HEK293T (cell line): ENCODE data around the gene TMEM72.

Experiments used
- CTCF ChIA-PET: fragments of 350-600 bp; formaldehyde crosslinking; extraction: SDS; loops from one replicate; lab custom pipeline; 2021; ENCODE audit warnings: antibody characterized with exemption, inconsistent platforms; lab: Yijun Ruan, JAX
- POLR2A ChIA-PET: fragments of 350-600 bp; formaldehyde crosslinking; extraction: SDS; loops from one replicate; lab custom pipeline; 2020; ENCODE audit warnings: antibody characterized with exemption, inconsistent platforms; lab: Yijun Ruan, JAX
- DNase-seq: peaks from one replicate; pipeline ENCODE4 v3.0.0; 2012; ENCODE audit warnings: mixed read lengths; ENCODE audit errors: extremely low spot score
- ARNT ChIP-seq: fragments of 450-650 bp; IDR thresholded peaks from 2 replicates; pipeline ENCODE4 v1.6.1; 2017; ENCODE audit warnings: mild to moderate bottlenecking
- BHLHE40 ChIP-seq: fragments of 450-650 bp; IDR thresholded peaks from 2 replicates; pipeline ENCODE4 v1.6.1; 2016; ENCODE audit warnings: mild to moderate bottlenecking, moderate library complexity, borderline replicate concordance
- CTBP1 ChIP-seq: fragments of 450-650 bp; IDR thresholded peaks from 2 replicates; pipeline ENCODE4 v1.6.1; 2016; ENCODE audit warnings: borderline replicate concordance
- ELF4 ChIP-seq: fragments of 450-650 bp; IDR thresholded peaks from 2 replicates; pipeline ENCODE4 v1.6.1; 2017; ENCODE audit warnings: antibody characterized with exemption
- FOXA1 ChIP-seq: fragments of 450-650 bp; IDR thresholded peaks from 2 replicates; pipeline ENCODE4 v1.6.1; 2016; ENCODE audit warnings: mild to moderate bottlenecking
- FOXK2 ChIP-seq: fragments of 450-650 bp; IDR thresholded peaks from 2 replicates; pipeline ENCODE4 v1.6.1; 2016; ENCODE audit warnings: mild to moderate bottlenecking
- FOXM1 ChIP-seq: fragments of 450-650 bp; IDR thresholded peaks from 2 replicates; pipeline ENCODE4 v1.6.1; 2017; ENCODE audit warnings: mild to moderate bottlenecking, borderline replicate concordance
- HDGF ChIP-seq: fragments of 450-650 bp; IDR thresholded peaks from 2 replicates; pipeline ENCODE4 v1.6.1; 2017; ENCODE audit warnings: antibody characterized with exemption, borderline replicate concordance
- L3MBTL2 ChIP-seq: fragments of 450-650 bp; conservative IDR thresholded peaks from 2 replicates; pipeline ENCODE4 v1.6.1; 2016; ENCODE audit warnings: mild to moderate bottlenecking
- LEF1 ChIP-seq: fragments of 450-650 bp; IDR thresholded peaks from 2 replicates; pipeline ENCODE4 v1.6.1; 2017; ENCODE audit warnings: mild to moderate bottlenecking, borderline replicate concordance
- NFRKB ChIP-seq: fragments of 450-650 bp; IDR thresholded peaks from 2 replicates; pipeline ENCODE4 v1.6.1; 2016; ENCODE audit warnings: mild to moderate bottlenecking, moderate library complexity
- PKNOX1 ChIP-seq: fragments of 450-650 bp; IDR thresholded peaks from 2 replicates; pipeline ENCODE4 v1.6.1; 2016
- SP1 ChIP-seq: fragments of 450-650 bp; IDR thresholded peaks from 2 replicates; pipeline ENCODE4 v1.6.1; 2017
- SUZ12 ChIP-seq: fragments of 450-650 bp; IDR thresholded peaks from 2 replicates; pipeline ENCODE4 v1.6.1; 2016; ENCODE audit warnings: mild to moderate bottlenecking
- TARDBP ChIP-seq: fragments of 450-650 bp; IDR thresholded peaks from 2 replicates; pipeline ENCODE4 v1.6.1; 2016
- ZNF384 ChIP-seq: fragments of 450-650 bp; IDR thresholded peaks from 2 replicates; pipeline ENCODE4 v1.6.1; 2016

TMEM72 gene

GRCh38 chr10:44952779-44953231 lies 41.7 kb downstream of the TMEM72 start:
- DNase-seq = no peak
- ChIA-PET CTCF (no interaction called here), POLR2A (interaction anchor here (1.5 kb wide), 1 partner anchor 26 kb away, joined by 3 read pairs; the partner anchor contains the start of gene DEPP1)
- TF ChIP-seq FOXK2 = no peak
- TF ChIP-seq NFRKB = no peak
- no peak for TF ChIP-seq FOXA1
- no peak for TF ChIP-seq SUZ12
- TF ChIP-seq CTBP1 = no peak
- no peak for TF ChIP-seq FOXM1
- TF ChIP-seq LEF1 = no peak
- no peak for TF ChIP-seq BHLHE40
- TF ChIP-seq PKNOX1 = no peak

- TF ChIP-seq ELF4 = no peak
- no peak for TF ChIP-seq CTBP1
- TF ChIP-seq SP1 = no peak
- TF ChIP-seq TARDBP = no peak
- no peak for TF ChIP-seq SUZ12
- no peak for TF ChIP-seq HDGF
- no peak for TF ChIP-seq BHLHE40
- TF ChIP-seq FOXK2 = no peak
- no peak for TF ChIP-seq PKNOX1
- no peak for TF ChIP-seq ARNT
- TF ChIP-seq FOXM1 = no peak
- no peak for TF ChIP-seq FOXA1
- CTCF ChIA-PET = interaction anchor here (1.2 kb wide), 1 partner anchor 21 kb away, joined by 4 read pairs; no protein-coding TSS in a partner anchor
- POLR2A ChIA-PET = interaction anchor here (1.5 kb wide), 1 partner anchor 25 kb away, joined by 3 read pairs; the partner anchor contains the start of gene DEPP1
- DNase-seq = no peak
Measured at GRCh38 chr10:44954042-44954441, 42.9 kb downstream of the TMEM72 start.

- CTCF ChIA-PET = no interaction called here
- no peak for DNase-seq
- TF ChIP-seq LEF1 = no peak
- no peak for TF ChIP-seq SP1
- TF ChIP-seq NFRKB = no peak
- no peak for TF ChIP-seq SUZ12
- no peak for TF ChIP-seq FOXK2
- POLR2A ChIA-PET = no interaction called here
Measured at GRCh38 chr10:44954962-44955361, 43.8 kb downstream of the TMEM72 start.

GRCh38 chr10:44955413-44956070 lies 44.4 kb downstream of the TMEM72 start:
- CTCF ChIA-PET = no interaction called here

GRCh38 chr10:44956226-44956625 lies 45.1 kb downstream of the TMEM72 start:
- no peak for TF ChIP-seq L3MBTL2
- no peak for TF ChIP-seq FOXK2
- TF ChIP-seq TARDBP = no peak
- no peak for TF ChIP-seq SUZ12
- no peak for TF ChIP-seq BHLHE40
- no peak for TF ChIP-seq NFRKB
- CTCF ChIA-PET = no interaction called here
- no peak for DNase-seq

More at GRCh38 chr10:44955413-44956070, 44.4 kb downstream of the TMEM72 start:
- POLR2A ChIA-PET = no interaction called here
- DNase-seq = no peak
- TF ChIP-seq ZNF384 (no peak), NFRKB (no peak), L3MBTL2 (no peak), FOXM1 (no peak), PKNOX1 (no peak), TARDBP (no peak), SUZ12 (no peak)

GRCh38 chr10:44956717-44957706 lies 45.9 kb downstream of the TMEM72 start:
- no peak for TF ChIP-seq ARNT
- no peak for TF ChIP-seq ELF4
- TF ChIP-seq LEF1 = no peak
- no peak for TF ChIP-seq PKNOX1
- TF ChIP-seq FOXM1 = no peak
- ChIA-PET POLR2A (no interaction called here), CTCF (no interaction called here)
- DNase-seq = no peak

More at GRCh38 chr10:44956226-44956625, 45.1 kb downstream of the TMEM72 start:
- POLR2A ChIA-PET = no interaction called here
